IPS-20b (cell line): ENCODE measurements around the gene CYP1A2.

Experiments
- H3K27ac ChIP-seq: one replicate; pipeline ENCODE4 v1.5.1; 2013; ENCODE audit warnings: low read length
- H3K27me3 ChIP-seq: 2 replicates; pipeline ENCODE4 v1.6.1; 2013; ENCODE audit warnings: mild to moderate bottlenecking, low read length, inconsistent platforms; ENCODE audit not compliant: insufficient read depth
- H3K36me3 ChIP-seq: 2 replicates; pipeline ENCODE4 v1.6.1; 2013; ENCODE audit warnings: low read depth, mild to moderate bottlenecking, inconsistent platforms, low read length, moderate library complexity; ENCODE audit not compliant: insufficient read depth
- H3K4me1 ChIP-seq: 2 replicates; pipeline ENCODE4 v1.6.1; 2013; ENCODE audit warnings: mild to moderate bottlenecking, control low read depth, inconsistent platforms, low read length, moderate library complexity; ENCODE audit not compliant: insufficient read depth
- H3K4me3 ChIP-seq: 2 replicates; pipeline ENCODE4 v1.5.1; 2013; ENCODE audit warnings: mild to moderate bottlenecking, low read length, inconsistent platforms
- H3K9ac ChIP-seq: 2 replicates; pipeline ENCODE4 v1.6.1; 2013; ENCODE audit warnings: low read depth, mild to moderate bottlenecking, inconsistent platforms, low read length, moderate library complexity
- H3K9me3 ChIP-seq: 2 replicates; pipeline ENCODE4 v1.6.1; 2013; ENCODE audit warnings: mild to moderate bottlenecking, low read depth, low read length, inconsistent platforms; ENCODE audit not compliant: insufficient read depth

CYP1A2 gene

DNA sequence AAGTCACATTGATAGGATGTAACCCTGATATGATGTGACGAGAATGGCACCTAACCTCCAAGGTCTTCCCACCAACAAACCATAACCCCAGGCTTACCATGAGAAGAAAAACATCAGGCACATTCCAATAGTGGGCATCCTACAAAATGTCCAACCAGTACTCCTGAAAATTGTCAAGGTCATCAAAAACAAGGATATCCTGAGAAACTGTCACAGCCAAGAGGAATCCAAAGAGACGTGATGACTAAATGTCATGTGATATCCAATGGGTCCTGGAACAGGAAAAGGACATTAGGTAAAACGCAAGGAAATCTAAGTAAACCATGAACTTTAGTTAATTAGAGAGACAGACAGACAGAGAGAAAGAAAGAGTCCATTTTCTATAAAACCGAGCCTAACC is 2.3 kb upstream of the CYP1A2 start:
- Histone ChIP-seq H3K27ac (no peak overlapping the region), H3K36me3 (no peaks in the 10 kb centered on the region), H3K9ac (no peak overlapping the region), H3K27me3 (peaks cover 7% of the 10 kb centered on the region), H3K4me3 (no peak overlapping the region), H3K9me3 (peaks cover 2% of the 10 kb centered on the region; the same call in 1 of the 2 replicates), H3K4me1 (no peaks in the 10 kb centered on the region; the same call in 1 of the 2 replicates)

DNA sequence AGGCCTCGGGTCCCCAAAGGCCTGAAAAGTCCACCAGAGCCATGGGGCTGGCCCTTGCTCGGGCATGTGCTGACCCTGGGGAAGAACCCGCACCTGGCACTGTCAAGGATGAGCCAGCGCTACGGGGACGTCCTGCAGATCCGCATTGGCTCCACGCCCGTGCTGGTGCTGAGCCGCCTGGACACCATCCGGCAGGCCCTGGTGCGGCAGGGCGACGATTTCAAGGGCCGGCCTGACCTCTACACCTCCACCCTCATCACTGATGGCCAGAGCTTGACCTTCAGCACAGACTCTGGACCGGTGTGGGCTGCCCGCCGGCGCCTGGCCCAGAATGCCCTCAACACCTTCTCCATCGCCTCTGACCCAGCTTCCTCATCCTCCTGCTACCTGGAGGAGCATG is 1.2 kb downstream of the CYP1A2 start:
- no peak overlapping the region for H3K9ac ChIP-seq

DNA sequence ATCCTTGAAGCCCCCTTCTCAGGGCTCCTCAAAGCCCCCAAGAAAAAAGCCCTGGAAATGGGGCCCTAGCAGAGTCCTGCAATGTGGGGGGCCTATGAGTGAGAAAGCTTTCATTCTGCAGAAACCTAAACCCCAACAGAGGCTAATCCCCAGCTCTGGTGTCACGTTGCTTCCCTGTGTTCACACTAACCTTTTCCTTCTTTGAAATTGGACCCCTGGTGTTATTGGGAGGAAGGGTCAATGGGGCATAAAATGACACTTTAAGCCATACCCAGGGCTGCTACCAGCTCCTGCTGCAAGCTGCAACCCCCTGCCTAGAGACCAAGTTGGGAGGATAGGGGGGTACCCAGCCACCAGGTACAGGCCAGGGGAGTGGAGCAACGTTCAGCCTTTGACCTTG is 2.1 kb downstream of the CYP1A2 start:
- H3K9ac ChIP-seq: no peak overlapping the region
- H3K27me3 ChIP-seq: peaks cover 11% of the 10 kb centered on the region
- no peaks in the 10 kb centered on the region for H3K36me3 ChIP-seq
- no peak overlapping the region for H3K27ac ChIP-seq
- no peaks in the 10 kb centered on the region for H3K9me3 ChIP-seq
- H3K4me3 ChIP-seq: no peak overlapping the region
- no peaks in the 10 kb centered on the region; the same call in 1 of the 2 replicates for H3K4me1 ChIP-seq

More for the DNA sequence above, 1.2 kb downstream of the CYP1A2 start:
- H3K36me3 ChIP-seq: no peaks in the 10 kb centered on the region
- H3K4me3 ChIP-seq: no peak overlapping the region
- no peak overlapping the region for H3K27ac ChIP-seq
- no peaks in the 10 kb centered on the region for H3K9me3 ChIP-seq
- H3K27me3 ChIP-seq: peaks cover 11% of the 10 kb centered on the region
- no peaks in the 10 kb centered on the region; the same call in 1 of the 2 replicates for H3K4me1 ChIP-seq

DNA sequence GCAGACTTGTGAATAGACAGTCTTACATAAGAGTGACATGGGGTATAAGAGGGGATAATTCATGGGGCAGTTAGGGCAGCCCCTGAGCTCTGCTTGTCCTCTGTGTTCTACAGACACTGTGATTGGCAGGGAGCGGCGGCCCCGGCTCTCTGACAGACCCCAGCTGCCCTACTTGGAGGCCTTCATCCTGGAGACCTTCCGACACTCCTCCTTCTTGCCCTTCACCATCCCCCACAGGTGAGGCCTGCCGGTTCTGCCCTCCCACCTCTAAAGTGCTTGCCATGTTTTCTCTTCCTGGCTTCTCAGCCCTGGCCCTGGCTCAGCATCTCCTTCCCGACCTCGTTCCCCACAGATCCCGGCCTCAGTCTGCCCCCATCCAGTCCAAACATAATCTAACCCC is 3.4 kb downstream of the CYP1A2 start:
- H3K9me3 ChIP-seq: no peaks in the 10 kb centered on the region
- no peaks in the 10 kb centered on the region; the same call in 1 of the 2 replicates for H3K4me1 ChIP-seq
- no peak overlapping the region for H3K9ac ChIP-seq
- H3K36me3 ChIP-seq: no peaks in the 10 kb centered on the region
- no peak overlapping the region for H3K27ac ChIP-seq
- H3K4me3 ChIP-seq: no peak overlapping the region
- peaks cover 11% of the 10 kb centered on the region for H3K27me3 ChIP-seq

DNA sequence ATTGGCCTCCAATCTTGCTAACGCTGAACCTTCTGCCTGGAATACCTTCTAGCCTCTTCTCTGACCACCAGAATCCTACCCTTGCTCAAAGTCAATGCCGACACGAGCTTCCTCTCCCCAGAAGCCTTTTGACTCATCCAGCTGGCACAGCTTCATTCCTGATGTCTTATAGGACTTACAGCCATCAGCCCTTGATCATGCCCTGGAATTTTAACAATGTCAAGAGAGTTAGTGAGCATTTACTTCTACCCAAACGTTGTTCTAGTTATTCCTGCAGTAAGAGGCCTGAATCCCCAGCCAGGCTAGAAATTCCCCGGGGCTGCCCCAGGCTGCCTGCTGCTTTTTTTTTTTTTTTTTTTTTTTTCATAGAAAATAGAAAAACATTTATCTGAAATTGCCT is 3.9 kb downstream of the CYP1A2 start:
- Histone ChIP-seq H3K4me1 (no peaks in the 10 kb centered on the region; the same call in 1 of the 2 replicates), H3K27ac (no peak overlapping the region), H3K9ac (no peak overlapping the region), H3K36me3 (no peaks in the 10 kb centered on the region), H3K9me3 (no peaks in the 10 kb centered on the region), H3K4me3 (no peak overlapping the region), H3K27me3 (peaks cover 11% of the 10 kb centered on the region)

DNA sequence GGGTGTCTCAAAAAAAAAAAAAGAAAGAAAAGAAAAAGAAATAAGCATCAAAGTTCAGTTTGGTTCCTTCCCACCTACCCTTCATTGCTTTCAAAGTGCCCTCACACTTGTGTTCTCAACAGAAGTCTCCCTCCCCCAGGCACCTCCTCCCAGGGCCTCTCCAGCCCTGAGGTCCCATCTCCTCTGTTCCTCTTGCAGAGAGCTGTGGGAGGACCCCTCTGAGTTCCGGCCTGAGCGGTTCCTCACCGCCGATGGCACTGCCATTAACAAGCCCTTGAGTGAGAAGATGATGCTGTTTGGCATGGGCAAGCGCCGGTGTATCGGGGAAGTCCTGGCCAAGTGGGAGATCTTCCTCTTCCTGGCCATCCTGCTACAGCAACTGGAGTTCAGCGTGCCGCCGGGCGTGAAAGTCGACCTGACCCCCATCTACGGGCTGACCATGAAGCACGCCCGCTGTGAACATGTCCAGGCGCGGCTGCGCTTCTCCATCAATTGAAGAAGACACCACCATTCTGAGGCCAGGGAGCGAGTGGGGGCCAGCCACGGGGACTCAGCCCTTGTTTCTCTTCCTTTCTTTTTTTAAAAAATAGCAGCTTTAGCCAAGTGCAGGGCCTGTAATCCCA is 6.1 kb downstream of the CYP1A2 start:
- H3K36me3 ChIP-seq: no peaks in the 10 kb centered on the region
- H3K27ac ChIP-seq: no peak overlapping the region
- H3K9me3 ChIP-seq: no peaks in the 10 kb centered on the region
- H3K4me1 ChIP-seq: no peaks in the 10 kb centered on the region; the same call in 1 of the 2 replicates
- H3K4me3 ChIP-seq: no peak overlapping the region
- peaks cover 11% of the 10 kb centered on the region for H3K27me3 ChIP-seq
- H3K9ac ChIP-seq: no peak overlapping the region

DNA sequence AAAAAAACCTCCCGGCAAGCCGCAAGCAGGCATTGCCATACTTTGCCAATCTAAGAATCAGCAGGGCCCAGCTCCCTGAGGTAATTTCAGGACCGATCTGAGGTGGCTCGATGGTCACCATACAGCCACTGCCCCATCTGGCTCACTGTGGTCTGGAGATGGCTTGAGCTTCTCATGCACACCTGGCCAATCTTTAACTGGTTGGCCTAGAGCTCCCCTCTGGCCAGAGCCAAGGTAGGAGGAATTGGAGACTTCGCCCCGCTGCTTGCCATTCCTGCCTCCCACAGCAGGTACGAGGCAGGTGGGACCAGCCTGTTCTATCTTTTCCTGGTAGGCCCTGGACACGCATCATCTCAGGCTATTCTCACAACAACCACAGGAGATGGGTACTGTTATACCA is 10.1 kb downstream of the CYP1A2 start:
- Histone ChIP-seq H3K27me3 (no peaks in the 10 kb centered on the region), H3K27ac (no peak overlapping the region), H3K36me3 (no peaks in the 10 kb centered on the region), H3K4me3 (no peak overlapping the region), H3K9me3 (no peaks in the 10 kb centered on the region), H3K9ac (no peak overlapping the region), H3K4me1 (no peaks in the 10 kb centered on the region)

DNA sequence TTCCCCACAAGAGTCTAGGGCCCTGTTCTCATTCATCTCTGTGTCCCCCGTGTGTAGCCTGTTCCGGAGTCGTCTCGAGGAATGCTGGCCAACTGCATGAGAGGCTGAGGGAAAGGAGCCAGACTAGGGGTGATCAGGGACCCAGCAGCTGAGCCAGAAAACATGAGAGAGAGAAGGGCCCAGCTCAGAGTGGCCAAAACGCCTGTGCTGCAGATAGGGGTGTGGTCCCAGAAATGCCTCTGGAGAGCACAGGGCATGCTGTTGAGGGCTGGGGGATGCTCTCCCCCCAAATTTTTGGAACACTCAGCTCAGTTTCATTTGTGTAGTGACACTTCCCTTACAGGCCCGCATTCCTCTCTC is 14.1 kb downstream of the CYP1A2 start:
- Histone ChIP-seq H3K4me1 (no peaks in the 10 kb centered on the region), H3K9me3 (no peaks in the 10 kb centered on the region), H3K27ac (no peak overlapping the region), H3K36me3 (no peaks in the 10 kb centered on the region), H3K4me3 (no peak overlapping the region), H3K27me3 (no peaks in the 10 kb centered on the region), H3K9ac (no peak overlapping the region)

DNA sequence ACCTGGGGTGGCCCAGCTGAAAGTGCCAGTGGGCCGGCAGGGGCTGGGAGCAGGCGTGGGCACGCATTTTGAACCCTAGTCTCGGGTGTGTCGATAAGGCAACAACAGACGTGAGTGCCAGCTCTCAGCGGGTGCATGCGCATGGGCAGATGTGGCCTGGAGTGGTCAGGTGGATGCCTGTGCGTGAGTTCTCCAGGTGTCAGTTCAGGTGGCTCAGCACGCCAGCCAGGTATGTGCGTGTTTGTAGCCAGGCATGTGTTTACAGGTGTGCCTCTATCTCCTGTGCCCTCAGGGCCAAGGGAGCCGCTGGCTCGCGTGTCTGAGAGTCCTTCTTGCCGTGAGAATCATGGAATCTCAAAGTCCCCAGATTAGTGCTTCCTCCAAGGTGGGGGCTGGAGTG is 14.8 kb downstream of the CYP1A2 start:
- no peak overlapping the region for H3K9ac ChIP-seq
- no peaks in the 10 kb centered on the region for H3K36me3 ChIP-seq
- H3K9me3 ChIP-seq: no peaks in the 10 kb centered on the region
- no peak overlapping the region for H3K27ac ChIP-seq
- no peak overlapping the region for H3K4me3 ChIP-seq
- H3K27me3 ChIP-seq: no peaks in the 10 kb centered on the region
- H3K4me1 ChIP-seq: no peaks in the 10 kb centered on the region

DNA sequence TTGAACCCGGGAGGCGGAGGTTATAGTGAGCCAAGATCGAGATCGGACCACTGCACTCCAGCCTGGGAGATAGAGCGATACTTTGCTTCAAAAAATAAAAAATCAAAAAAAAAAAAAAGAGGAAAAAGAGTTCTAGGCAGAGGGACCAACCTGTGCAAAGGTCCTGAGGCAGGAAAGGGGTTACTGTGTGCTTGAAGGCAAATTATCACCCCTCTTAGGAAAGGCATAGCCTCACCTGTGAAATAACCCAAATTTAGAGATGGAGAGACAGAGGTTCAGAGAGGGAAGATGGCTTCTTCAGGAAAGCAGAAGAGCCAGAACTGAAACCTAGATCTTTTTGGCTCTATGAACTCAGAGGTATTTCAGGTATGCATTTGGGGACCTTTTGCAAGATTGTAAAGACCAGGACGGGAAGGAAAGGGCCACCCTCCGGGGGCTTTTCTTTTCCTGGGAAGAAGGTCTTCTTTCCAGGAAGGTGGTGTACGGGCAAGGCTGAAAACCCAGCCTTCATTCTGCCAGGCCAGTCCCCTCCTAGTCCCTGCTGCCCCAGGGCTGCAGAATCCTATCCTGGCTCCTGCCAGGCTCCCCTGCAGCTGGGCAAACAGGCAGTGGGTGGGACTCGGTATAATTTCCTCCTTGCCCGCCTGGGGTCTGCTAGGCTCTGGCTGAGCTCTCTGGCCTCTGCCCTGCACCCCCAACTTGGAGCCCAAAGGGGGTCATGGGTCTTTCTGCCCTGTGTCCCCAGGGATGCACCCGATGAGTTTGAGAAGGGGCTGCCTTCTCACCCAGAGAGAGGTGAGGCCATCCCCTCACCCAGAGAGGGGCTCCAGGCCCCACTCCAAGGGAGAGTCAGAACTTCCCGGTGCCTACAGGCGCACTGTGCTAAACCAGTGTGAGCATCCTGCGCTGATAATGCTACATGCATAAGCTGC is 18.8 kb downstream of the CYP1A2 start:
- no peaks in the 10 kb centered on the region for H3K9me3 ChIP-seq
- no peaks in the 10 kb centered on the region for H3K36me3 ChIP-seq
- H3K9ac ChIP-seq: no peak overlapping the region
- no peak overlapping the region for H3K4me3 ChIP-seq
- no peak overlapping the region for H3K27ac ChIP-seq
- H3K4me1 ChIP-seq: no peaks in the 10 kb centered on the region
- peaks cover 13% of the 10 kb centered on the region; the same call in 1 of the 2 replicates for H3K27me3 ChIP-seq

DNA sequence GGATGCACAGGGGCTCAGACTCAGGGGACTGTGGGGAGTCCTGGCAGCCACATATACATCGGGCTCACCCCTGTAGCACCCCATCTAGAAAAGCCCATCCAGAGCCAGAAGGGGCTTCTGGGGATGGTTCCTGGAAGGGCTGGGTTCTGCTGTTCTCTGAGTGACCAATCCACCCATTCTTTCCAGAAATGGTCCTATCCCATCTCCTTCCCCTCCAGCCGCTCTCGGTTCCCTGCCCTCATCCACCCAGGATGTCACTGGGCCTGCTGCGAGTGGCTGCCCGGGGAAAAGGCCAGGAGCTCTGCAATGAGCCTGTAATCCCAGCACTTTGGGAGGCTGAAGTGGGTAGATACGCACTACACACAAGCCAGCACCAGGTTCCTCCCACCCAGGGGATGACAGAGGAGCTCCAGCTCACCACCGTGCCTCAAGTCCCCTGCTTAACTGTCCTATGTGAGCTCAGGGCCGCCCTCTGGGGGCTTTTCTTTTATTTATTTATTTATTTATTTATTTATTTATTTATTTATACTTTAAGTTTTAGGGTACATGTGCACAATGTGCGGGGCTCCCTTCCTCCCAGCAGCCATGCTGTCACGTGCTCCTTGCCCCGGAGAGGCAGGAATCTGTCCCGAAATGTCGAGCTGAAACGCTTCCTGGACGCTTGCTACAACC is 19.6 kb downstream of the CYP1A2 start:
- H3K36me3 ChIP-seq: no peaks in the 10 kb centered on the region
- H3K9me3 ChIP-seq: no peaks in the 10 kb centered on the region
- H3K9ac ChIP-seq: no peak overlapping the region
- H3K4me3 ChIP-seq: peak overlapping the region; percentile 53; the same call in 1 of the 2 replicates
- H3K27me3 ChIP-seq: peaks cover 13% of the 10 kb centered on the region; the same call in 1 of the 2 replicates
- H3K4me1 ChIP-seq: no peaks in the 10 kb centered on the region; the same call in 1 of the 2 replicates
- no peak overlapping the region for H3K27ac ChIP-seq
